Kidney (tissue), 14 donors: ENCODE data around the gene SLC25A13. TPM values are rescaled to one million over a fixed set of nuclear protein-coding genes. Genes with fewer than 3 reads are reported as not detected.

Experiments
- DNase-seq, 5 donors: peaks; one replicate each; pipeline ENCODE4 v3.0.0-alpha.2; 2013 to 2020
- FAIRE-seq: peaks from 2 replicates; lab custom pipeline; 2012; peaks lifted over from hg19 to GRCh38; lab: Jason Lieb, UNC
- H3K27ac ChIP-seq, 2 donors: one replicate each; pipeline ENCODE4 v1.7.0; 2013; ENCODE audit warnings: low read depth in 2 of 2, low read length in 2 of 2, inconsistent platforms in 1 of 2
- H3K27me3 ChIP-seq: one replicate; pipeline ENCODE4 v1.7.1; 2013; ENCODE audit warnings: low read length, inconsistent platforms; ENCODE audit not compliant: control insufficient read depth, insufficient read depth
- H3K36me3 ChIP-seq, 3 donors: one replicate each; pipeline versions ENCODE4 v1.7.0 to v1.7.1; 2013; ENCODE audit warnings: low read length in 3 of 3, control low read depth in 1 of 3, inconsistent platforms in 1 of 3; ENCODE audit not compliant: insufficient read depth in 3 of 3, control insufficient read depth in 2 of 3
- H3K4me1 ChIP-seq, 3 donors: one replicate each; pipeline versions ENCODE4 v1.7.0 to v1.7.1; 2013; ENCODE audit warnings: low read length in 3 of 3, inconsistent platforms in 1 of 3, low read depth in 1 of 3; ENCODE audit not compliant: control insufficient read depth in 2 of 3, insufficient read depth in 2 of 3
- H3K4me3 ChIP-seq, 3 donors: one replicate each; pipeline versions ENCODE4 v1.7.0 to v1.8.1; 2013; ENCODE audit warnings: low read length in 3 of 3, control low read depth in 1 of 3, inconsistent platforms in 1 of 3
- H3K9ac ChIP-seq, 3 donors: one replicate each; pipeline versions ENCODE4 v1.7.0 to v1.7.1; 2013; ENCODE audit warnings: low read length in 3 of 3, control low read depth in 1 of 3, inconsistent platforms in 1 of 3
- H3K9me3 ChIP-seq, 3 donors: one replicate each; pipeline versions ENCODE4 v1.7.0 to v1.7.1; 2013; ENCODE audit warnings: low read length in 3 of 3, control low read depth in 1 of 3, inconsistent platforms in 1 of 3; ENCODE audit not compliant: control insufficient read depth in 2 of 3, insufficient read depth in 1 of 3
- CTCF ChIP-seq: IDR thresholded peaks from 3 replicates; pipeline ENCODE4 v1.5.1; 2012; ENCODE audit warnings: mild to moderate bottlenecking, moderate library complexity, borderline replicate concordance; ENCODE audit not compliant: insufficient read depth; ENCODE audit errors: extremely low read depth
- intact Hi-C: fragments of 100-400 bp; cut with DNase I; formaldehyde crosslinking; loops from one replicate; pipeline ENCODE4 v1.11.1; 2022
- polyA plus RNA-seq: library from polyadenylated mRNA; stranded (reverse); fragments of 350-450 nt; fragmentation: Illumina TruSeq; extraction: RNeasy Lipid Tissue Mini Kit (QIAGEN cat#74804); gene quantifications from one replicate; pipeline ENCODE4 v1.2.3, GENCODE V29; 2014; ENCODE audit warnings: low read depth, low replicate concordance; ENCODE audit not compliant: insufficient read depth
- total RNA-seq: library from RNA; stranded (reverse); fragmentation: NEBNext Ultra II Directional; extraction: Animal tissue kit (Norgen Biotek cat#: 25700); gene quantifications from one replicate; pipeline ENCODE4 v1.2.1, GENCODE V29; 2021
- donor health status: control.
- donor health status: control.
- donor health status: control.
- donor health status: control.
- donor health status: control.
- donor health status: DM: yes; HTN: yes; CAD: no.
- donor health status: Normal renal cell carcinoma (clear cell type).

The SLC25A13 gene
- total and polyA plus RNA-seq, 2 donors from 2014 or later, result 23.9 to 32.1 TPM

GRCh38 chr7:96321031-96321657, 754 bp downstream of the SLC25A13 start:
- Histone ChIP-seq H3K36me3 (no peaks in the 10 kb centered on the region), H3K27ac (peak overlapping the region; percentile 98 to 99), H3K4me1 (peaks cover 3 to 26% (median 10%) of the 10 kb centered on the region in 3 donors), H3K9me3 (no peaks in the 10 kb centered on the region), H3K27me3 (no peaks in the 10 kb centered on the region), H3K4me3 (peak overlapping the region; percentile 49 to 80 (median 58)), H3K9ac (peak overlapping the region; percentile 30 to 90 (median 63))
- DNase-seq, result peak in 4 of 5 donors; percentile 90 to 96 (median 94)
- no peak for TF ChIP-seq CTCF
- intact Hi-C loops, result no loop called here
- FAIRE-seq, result no peak

GRCh38 chr7:96320442-96320841, 1.5 kb downstream of the SLC25A13 start:
- Histone ChIP-seq H3K27ac (peak overlapping the region; percentile 98 to 99), H3K9me3 (no peaks in the 10 kb centered on the region), H3K36me3 (no peaks in the 10 kb centered on the region), H3K4me1 (peaks cover 3 to 27% (median 10%) of the 10 kb centered on the region in 3 donors), H3K27me3 (no peaks in the 10 kb centered on the region), H3K9ac (peak overlapping the region in 2 of 3 donors; percentile 63 to 90), H3K4me3 (peak overlapping the region; percentile 49 to 80 (median 58))
- intact Hi-C loops, result no loop called here
- DNase-seq (no peak), FAIRE-seq (no peak)
- TF ChIP-seq CTCF, result no peak

DNA sequence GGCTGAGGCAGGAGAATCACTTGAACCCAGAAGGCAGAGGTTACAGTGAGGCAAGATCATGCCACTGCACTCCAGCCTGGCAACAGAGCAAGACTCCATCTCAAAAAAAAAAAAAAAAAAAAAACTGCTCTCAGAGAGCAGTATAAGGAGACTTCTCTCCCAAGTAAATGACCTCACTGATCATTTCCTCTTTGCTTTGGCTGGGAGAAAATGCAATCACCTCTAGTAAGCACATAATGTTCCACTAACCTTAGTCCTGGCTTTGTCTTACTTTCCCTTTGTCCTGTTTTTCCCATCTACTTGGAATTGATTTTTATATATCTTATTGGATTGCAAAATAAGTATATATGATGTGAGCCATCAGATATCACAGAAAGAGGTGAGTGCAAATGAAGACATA, 2.5 kb downstream of the SLC25A13 start:
- TF ChIP-seq CTCF, result no peak
- FAIRE-seq, result no peak
- intact Hi-C loops, result no loop called here

More for the DNA sequence above, 2.5 kb downstream of the SLC25A13 start:
- Histone ChIP-seq H3K9me3 (no peaks in the 10 kb centered on the region), H3K36me3 (no peaks in the 10 kb centered on the region), H3K4me3 (no peak overlapping the region), H3K27ac (peak overlapping the region in 1 of 2 donors; percentile 23), H3K9ac (no peak overlapping the region), H3K4me1 (peaks cover 3 to 32% (median 10%) of the 10 kb centered on the region in 3 donors), H3K27me3 (no peaks in the 10 kb centered on the region)
- no peak for DNase-seq
